Activated T-helper 17 cell treated with anti-CD3 and anti-CD28 coated beads, Interleukin-2, amount 50 U/mL, for 72 hours (primary cell): ENCODE data around the gene RSPRY1. TPM values are rescaled to one million over a fixed set of nuclear protein-coding genes. Genes with fewer than 3 reads are reported as not detected.

Experiments used
- ATAC-seq: fragments of 150-1000 bp; cut with Tn5 transposase; replicated peaks from 2 replicates; pipeline ENCODE4 v1.10.0; 2021; ENCODE audit warnings: mild to moderate bottlenecking, moderate library complexity
- H3K27ac Mint-ChIP-seq: one replicate; pipeline ENCODE4 v1.8.0; 2022; ENCODE audit warnings: mixed read lengths
- H3K27me3 Mint-ChIP-seq: one replicate; pipeline ENCODE4 v1.8.0; 2022; ENCODE audit warnings: mixed read lengths
- H3K36me3 Mint-ChIP-seq: one replicate; pipeline ENCODE4 v1.8.0; 2022; ENCODE audit warnings: low read depth, mild to moderate bottlenecking, mixed read lengths
- H3K4me1 Mint-ChIP-seq: one replicate; pipeline ENCODE4 v1.8.0; 2022; ENCODE audit warnings: mixed read lengths
- H3K4me3 Mint-ChIP-seq: one replicate; pipeline ENCODE4 v1.8.0; 2022; ENCODE audit warnings: mild to moderate bottlenecking, mixed read lengths
- H3K9me3 Mint-ChIP-seq: one replicate; pipeline ENCODE4 v1.8.0; 2022; ENCODE audit warnings: mixed read lengths
- total RNA-seq, 2 donors: library from RNA; stranded (reverse); gene quantifications; one replicate each; pipeline ENCODE4 v1.2.3, GENCODE V29; 2022

The RSPRY1 gene
- total RNA-seq, 2 donors from 2014 or later, result 34.1 to 37.4 TPM

DNA sequence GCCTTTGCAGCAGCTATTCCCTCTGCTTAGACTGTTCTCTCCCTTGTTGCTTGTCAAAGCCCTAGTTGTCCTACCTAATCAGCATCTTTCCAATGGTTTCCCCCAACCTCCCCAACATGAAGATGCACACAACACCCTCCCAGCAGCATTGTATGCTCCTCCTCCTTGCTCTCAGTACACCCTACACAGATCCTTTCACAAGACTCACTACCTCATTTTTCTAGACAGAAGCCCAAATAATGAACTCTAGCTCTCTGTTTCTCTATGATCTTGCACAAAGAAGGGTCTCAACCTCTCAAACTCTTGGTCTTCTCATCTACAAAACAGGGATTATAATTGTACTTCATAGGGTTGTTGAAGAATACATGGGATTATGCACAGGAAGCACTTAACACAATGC is 19.7 kb upstream of the RSPRY1 start:
- Mint-ChIP-seq H3K4me1 (peaks cover 5% of the 10 kb centered on the region), H3K4me3 (no peak overlapping the region), H3K27me3 (no peaks in the 10 kb centered on the region), H3K27ac (no peak overlapping the region), H3K9me3 (no peaks in the 10 kb centered on the region), H3K36me3 (peaks cover 96% of the 10 kb centered on the region)
- ATAC-seq, result no peak

DNA sequence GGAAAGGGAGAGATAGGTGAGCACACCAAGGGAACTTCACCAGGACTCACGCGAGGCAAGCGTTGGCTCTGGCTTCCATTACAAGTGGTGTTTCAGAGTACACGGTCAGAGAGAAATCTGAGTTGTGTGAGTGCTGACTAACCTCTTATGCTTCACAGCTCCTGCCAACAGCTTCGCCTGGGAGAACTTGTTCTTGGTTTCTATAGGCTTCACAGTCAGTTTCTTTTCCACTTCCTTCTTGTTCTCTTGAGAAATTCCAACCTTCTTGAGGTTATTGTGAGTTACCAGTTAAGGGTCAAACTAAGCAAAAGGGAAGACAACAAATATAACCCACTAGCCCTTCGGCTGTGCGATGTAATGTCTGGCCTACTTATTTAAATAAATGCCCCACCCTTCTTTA is 19.2 kb upstream of the RSPRY1 start:
- ATAC-seq, result no peak
- peaks cover 96% of the 10 kb centered on the region for H3K36me3 Mint-ChIP-seq
- peaks cover 5% of the 10 kb centered on the region for H3K4me1 Mint-ChIP-seq
- no peaks in the 10 kb centered on the region for H3K27me3 Mint-ChIP-seq
- no peaks in the 10 kb centered on the region for H3K9me3 Mint-ChIP-seq
- no peak overlapping the region for H3K4me3 Mint-ChIP-seq
- H3K27ac Mint-ChIP-seq, result no peak overlapping the region

DNA sequence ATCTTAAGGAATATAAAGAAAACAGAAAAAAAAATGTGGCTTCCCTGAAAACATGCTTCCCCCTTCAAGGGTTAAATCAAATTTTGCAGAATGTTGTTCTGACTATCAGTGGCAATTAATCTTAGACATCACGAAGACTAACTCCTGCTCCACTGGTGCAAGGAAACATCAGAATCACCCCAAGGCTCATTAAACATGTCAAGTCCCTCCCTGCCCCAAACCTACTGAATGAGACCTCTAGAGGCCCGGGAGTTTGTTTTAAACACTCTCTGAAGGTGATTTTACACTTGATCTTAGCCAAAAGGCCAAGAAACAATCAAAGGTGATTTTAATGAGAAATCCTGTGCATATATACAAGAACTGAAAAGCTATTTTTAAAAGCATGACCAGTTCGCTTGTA is 18.6 kb upstream of the RSPRY1 start:
- ATAC-seq, result no peak
- Mint-ChIP-seq H3K9me3 (no peaks in the 10 kb centered on the region), H3K36me3 (peaks cover 96% of the 10 kb centered on the region), H3K4me1 (peaks cover 5% of the 10 kb centered on the region), H3K27ac (no peak overlapping the region), H3K27me3 (no peaks in the 10 kb centered on the region), H3K4me3 (no peak overlapping the region)

DNA sequence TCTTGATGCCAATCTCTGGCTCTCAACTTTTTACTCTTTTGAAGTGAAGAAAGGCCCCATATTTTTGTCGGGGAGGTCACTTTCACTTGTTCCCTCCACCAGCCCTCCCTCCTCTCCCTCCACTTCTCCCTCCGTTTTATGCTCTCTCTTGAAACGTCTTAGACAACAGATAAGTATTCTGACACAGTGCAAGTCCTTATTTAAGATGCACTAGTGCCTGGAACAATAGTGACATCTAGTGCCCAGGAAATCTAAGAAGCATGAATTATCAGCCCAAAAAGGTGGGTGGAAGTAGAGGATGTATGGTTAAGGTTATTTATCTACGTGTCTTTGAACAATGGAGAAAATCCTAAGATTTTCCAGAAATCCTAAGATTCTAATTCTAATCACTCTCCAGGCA is 18.2 kb upstream of the RSPRY1 start:
- peaks cover 96% of the 10 kb centered on the region for H3K36me3 Mint-ChIP-seq
- no peak overlapping the region for H3K27ac Mint-ChIP-seq
- peak; percentile 53 for ATAC-seq
- no peak overlapping the region for H3K4me3 Mint-ChIP-seq
- H3K4me1 Mint-ChIP-seq, result peaks cover 5% of the 10 kb centered on the region
- H3K27me3 Mint-ChIP-seq, result no peaks in the 10 kb centered on the region
- H3K9me3 Mint-ChIP-seq, result no peaks in the 10 kb centered on the region

DNA sequence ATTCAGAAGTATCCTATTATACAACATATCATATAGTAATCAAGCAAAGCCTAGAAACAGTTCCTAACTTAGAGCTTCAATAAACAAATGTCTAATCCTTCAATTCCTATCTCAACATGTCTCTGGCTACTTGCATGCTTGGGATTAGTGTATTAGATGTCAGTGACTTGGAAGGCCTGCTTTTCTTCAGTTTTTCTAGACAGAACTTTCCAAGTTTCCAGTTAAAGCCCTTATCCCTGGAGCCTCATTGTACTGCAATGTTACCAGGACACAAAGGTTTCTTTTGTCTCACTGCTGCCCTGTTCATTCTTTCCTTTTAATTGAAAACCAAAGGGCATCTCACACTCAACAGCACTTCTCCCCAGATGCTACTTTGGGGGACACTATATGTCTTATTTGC is 16.8 kb upstream of the RSPRY1 start:
- no peak overlapping the region for H3K27ac Mint-ChIP-seq
- H3K36me3 Mint-ChIP-seq, result peaks cover 96% of the 10 kb centered on the region

DNA sequence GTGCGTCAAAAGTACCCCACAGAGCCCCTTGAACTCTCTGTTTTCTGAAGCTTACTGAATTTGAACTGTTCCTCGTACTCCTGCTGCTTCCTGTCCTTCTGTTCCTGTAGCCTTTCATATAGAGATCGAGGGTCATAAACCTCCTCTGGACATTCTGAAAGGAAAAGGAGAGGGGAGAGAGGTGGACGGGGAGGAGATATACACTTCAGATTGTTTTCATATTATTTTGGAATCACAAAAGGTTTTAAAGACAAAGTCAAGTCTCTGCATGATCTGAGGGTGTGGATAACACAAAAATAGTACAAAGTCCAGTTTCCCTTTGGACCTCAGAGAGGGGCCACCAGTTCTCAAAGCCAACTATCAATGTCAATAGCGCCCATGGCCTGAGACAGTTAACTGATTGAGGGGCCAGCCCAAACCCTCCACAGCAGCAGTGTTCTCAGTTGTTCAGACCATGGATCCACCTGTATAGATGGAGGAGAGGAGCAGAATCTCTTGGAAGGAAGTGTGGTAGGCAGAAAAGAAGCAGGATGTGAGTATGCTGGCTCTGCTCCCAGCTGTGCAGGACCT is 13.3 kb upstream of the RSPRY1 start:
- Mint-ChIP-seq H3K27ac (no peak overlapping the region), H3K9me3 (no peaks in the 10 kb centered on the region), H3K27me3 (no peaks in the 10 kb centered on the region), H3K4me3 (no peak overlapping the region), H3K36me3 (peaks cover 65% of the 10 kb centered on the region), H3K4me1 (no peaks in the 10 kb centered on the region)
- no peak for ATAC-seq

More for the DNA sequence above, 16.8 kb upstream of the RSPRY1 start:
- Mint-ChIP-seq H3K4me3 (no peak overlapping the region), H3K4me1 (peaks cover 5% of the 10 kb centered on the region), H3K27me3 (no peaks in the 10 kb centered on the region), H3K9me3 (no peaks in the 10 kb centered on the region)
- ATAC-seq, result no peak

DNA sequence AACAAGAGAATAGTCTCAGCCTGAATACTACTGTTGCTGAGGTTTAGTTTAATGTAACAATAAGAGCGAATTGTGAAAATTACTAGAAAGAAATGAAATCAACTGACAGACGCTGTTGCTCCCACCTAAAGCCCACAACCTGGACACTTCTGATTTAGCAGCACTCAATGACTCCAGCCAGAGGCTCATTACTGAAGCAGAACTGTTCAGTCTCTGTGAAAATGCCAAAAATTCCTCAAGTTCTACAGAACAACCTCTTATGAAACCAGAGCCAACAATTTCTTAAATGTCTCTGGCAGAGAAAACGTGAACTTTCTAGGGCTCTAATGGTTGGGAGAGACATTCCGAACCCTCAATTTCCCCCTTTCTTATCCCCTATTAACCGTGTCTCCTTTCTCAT is 10.2 kb upstream of the RSPRY1 start:
- Mint-ChIP-seq H3K4me3 (no peak overlapping the region), H3K4me1 (no peaks in the 10 kb centered on the region), H3K27me3 (no peaks in the 10 kb centered on the region), H3K27ac (peak overlapping the region; percentile 12), H3K9me3 (no peaks in the 10 kb centered on the region), H3K36me3 (peaks cover 39% of the 10 kb centered on the region)
- no peak for ATAC-seq

DNA sequence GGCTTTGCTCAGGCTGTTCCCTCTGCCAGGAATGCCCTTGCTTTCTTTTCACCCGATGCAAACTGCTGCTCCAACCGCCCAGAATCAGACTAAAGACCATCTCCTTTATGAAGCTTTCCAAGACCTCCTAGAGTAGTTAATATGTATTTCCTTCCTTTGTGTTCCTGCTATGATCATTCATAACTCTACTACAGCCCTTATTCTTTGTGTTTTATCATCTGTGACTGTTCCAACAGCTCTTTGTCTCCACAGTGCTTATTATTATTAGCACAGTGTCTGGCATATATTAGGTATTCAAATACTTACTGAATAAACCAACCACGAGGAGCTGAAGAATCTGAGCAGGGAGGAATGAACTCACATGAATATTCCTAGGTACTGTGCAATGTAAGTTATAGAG is 7.9 kb upstream of the RSPRY1 start:
- ATAC-seq, result no peak
- H3K9me3 Mint-ChIP-seq, result no peaks in the 10 kb centered on the region
- H3K4me3 Mint-ChIP-seq, result no peak overlapping the region
- H3K27ac Mint-ChIP-seq, result peak overlapping the region; percentile 15
- peaks cover 16% of the 10 kb centered on the region for H3K36me3 Mint-ChIP-seq
- H3K27me3 Mint-ChIP-seq, result no peaks in the 10 kb centered on the region
- H3K4me1 Mint-ChIP-seq, result no peaks in the 10 kb centered on the region

DNA sequence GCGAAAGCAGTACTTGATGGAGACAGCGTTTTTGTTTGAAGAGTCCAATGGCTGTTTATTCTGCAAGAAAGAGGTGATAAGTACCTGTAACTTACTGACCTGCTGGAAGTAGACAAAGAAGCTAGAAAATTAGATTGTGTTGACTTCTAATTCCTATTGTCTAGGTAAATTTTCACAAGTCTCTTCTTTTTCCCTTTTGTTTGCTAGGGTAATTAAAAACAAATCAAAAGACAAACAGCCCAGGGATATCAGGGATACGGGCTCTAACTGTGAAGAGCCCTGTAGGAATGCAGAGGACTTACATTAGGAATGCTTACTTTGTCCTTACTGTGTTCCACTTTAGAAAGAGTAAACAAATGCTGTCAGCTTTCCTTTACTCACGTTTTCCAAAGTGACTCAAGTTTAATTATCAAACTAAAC is 7.3 kb upstream of the RSPRY1 start:
- Mint-ChIP-seq H3K27me3 (no peaks in the 10 kb centered on the region), H3K4me1 (no peaks in the 10 kb centered on the region), H3K9me3 (no peaks in the 10 kb centered on the region), H3K36me3 (peaks cover 10% of the 10 kb centered on the region), H3K4me3 (no peak overlapping the region), H3K27ac (no peak overlapping the region)
- ATAC-seq, result no peak

DNA sequence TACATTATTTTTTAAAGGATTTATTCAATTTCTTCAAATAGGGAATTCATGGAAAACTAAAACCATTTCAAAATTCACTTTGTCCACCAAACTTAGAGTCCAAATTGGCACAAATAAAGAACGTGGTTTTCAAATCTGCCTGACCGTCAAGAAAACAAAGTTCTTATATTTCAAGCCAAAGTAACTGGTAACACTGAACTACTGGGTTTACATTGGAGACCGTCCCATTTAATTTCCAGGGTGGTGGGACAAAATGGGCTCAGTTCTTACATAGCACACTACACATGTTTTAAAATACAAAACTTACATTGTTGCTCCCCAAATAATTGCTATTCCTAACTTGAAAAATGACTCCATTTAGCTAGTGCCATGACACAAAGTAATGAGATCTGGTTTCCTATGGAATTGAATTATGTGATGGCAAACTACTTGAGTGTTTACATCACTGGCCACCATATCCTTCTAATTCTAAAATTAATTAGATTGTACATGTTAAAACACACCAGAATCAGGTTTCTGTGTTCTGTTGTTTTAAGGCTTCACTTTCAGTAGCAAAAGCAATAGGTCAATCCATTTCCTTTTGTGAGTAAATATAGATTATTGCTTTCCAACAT is 6.8 kb upstream of the RSPRY1 start:
- peaks cover 4% of the 10 kb centered on the region for H3K36me3 Mint-ChIP-seq
- no peak overlapping the region for H3K4me3 Mint-ChIP-seq
- no peak for ATAC-seq
- H3K4me1 Mint-ChIP-seq, result no peaks in the 10 kb centered on the region
- no peaks in the 10 kb centered on the region for H3K9me3 Mint-ChIP-seq
- no peaks in the 10 kb centered on the region for H3K27me3 Mint-ChIP-seq
- no peak overlapping the region for H3K27ac Mint-ChIP-seq

DNA sequence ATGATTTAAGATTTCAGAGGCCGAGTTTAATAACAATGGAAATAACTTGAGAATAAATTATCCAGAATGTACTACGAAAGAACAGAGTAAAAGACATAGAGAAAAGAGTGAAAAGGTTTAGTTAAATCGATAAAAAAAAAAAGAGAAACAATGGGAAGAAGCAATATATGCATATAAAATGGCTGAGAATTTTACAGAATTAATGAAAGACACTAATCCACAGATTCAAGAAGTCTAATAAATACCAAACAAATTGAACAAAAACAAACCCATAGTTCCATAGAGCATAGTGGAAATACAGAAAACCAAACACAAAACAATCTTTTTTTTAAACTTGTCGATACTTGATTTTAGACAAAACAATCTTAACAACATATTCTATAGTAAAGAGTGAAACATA is 2.0 kb upstream of the RSPRY1 start:
- H3K4me1 Mint-ChIP-seq, result peaks cover 15% of the 10 kb centered on the region
- no peak for ATAC-seq
- peak overlapping the region; percentile 97 for H3K4me3 Mint-ChIP-seq

DNA sequence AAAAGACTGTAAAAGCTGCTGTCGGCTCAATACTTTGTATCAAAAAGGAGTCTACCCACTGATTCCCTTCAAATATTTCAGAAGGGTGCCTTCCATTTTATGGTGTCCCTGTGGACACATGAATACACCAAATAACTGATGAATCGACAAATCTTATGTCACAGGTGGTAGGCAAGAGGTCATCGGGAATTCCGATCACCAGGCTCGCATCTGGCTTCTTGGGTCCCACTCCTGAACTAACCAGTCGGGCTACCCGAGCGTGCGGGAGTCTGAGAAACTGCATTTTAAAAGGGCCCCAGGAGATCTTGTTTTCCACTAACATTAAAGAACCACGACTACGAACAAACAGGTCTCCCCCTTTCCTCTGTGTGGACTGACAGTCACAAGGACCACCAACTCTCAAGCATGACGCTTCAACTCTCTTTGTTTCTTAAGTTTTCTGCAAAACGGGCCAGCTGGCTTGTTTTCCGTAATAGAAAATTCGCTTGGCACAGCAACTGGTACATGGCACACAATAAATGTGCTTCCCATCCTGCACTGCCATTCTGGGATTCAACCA is 1.2 kb upstream of the RSPRY1 start:
- ATAC-seq, result no peak
- Mint-ChIP-seq H3K9me3 (no peaks in the 10 kb centered on the region), H3K4me1 (peaks cover 19% of the 10 kb centered on the region)

More for the DNA sequence above, 2.0 kb upstream of the RSPRY1 start:
- Mint-ChIP-seq H3K27me3 (no peaks in the 10 kb centered on the region), H3K27ac (no peak overlapping the region), H3K36me3 (peaks cover 16% of the 10 kb centered on the region), H3K9me3 (no peaks in the 10 kb centered on the region)

DNA sequence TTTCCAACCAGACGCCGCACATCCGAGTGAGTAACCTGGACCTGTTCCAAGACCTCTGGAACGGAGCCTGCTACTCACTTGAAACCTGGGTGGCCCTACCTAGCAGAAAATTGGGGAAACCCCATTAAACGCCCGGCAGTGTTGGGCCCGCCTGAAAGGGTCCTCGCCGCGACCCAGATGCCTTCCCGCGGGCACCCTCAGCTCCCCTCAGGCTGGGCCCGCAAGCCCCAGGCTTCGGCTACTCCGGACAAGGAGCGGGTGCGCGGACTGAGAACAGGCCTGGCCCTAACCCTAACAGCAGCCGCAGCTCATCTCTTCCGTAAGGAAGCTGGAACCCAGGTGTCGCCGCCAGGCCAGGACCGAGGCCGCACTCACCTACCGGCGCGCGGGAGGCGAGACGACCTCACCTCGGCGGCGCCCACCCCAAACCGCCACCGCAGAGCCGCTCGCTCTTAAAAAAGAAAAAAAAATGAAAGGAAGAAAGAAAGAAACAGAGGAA is 634 bp upstream of the RSPRY1 start:
- H3K36me3 Mint-ChIP-seq, result peaks cover 27% of the 10 kb centered on the region
- H3K4me1 Mint-ChIP-seq, result peaks cover 21% of the 10 kb centered on the region
- peak overlapping the region; percentile 97 for H3K4me3 Mint-ChIP-seq
- ATAC-seq, result peak; percentile 20
- no peaks in the 10 kb centered on the region for H3K9me3 Mint-ChIP-seq
- H3K27me3 Mint-ChIP-seq, result no peaks in the 10 kb centered on the region
- peak overlapping the region; percentile 95 for H3K27ac Mint-ChIP-seq

More for the DNA sequence above, 1.2 kb upstream of the RSPRY1 start:
- Mint-ChIP-seq H3K27ac (peak overlapping the region; percentile 95), H3K36me3 (peaks cover 24% of the 10 kb centered on the region), H3K4me3 (peak overlapping the region; percentile 97), H3K27me3 (no peaks in the 10 kb centered on the region)

DNA sequence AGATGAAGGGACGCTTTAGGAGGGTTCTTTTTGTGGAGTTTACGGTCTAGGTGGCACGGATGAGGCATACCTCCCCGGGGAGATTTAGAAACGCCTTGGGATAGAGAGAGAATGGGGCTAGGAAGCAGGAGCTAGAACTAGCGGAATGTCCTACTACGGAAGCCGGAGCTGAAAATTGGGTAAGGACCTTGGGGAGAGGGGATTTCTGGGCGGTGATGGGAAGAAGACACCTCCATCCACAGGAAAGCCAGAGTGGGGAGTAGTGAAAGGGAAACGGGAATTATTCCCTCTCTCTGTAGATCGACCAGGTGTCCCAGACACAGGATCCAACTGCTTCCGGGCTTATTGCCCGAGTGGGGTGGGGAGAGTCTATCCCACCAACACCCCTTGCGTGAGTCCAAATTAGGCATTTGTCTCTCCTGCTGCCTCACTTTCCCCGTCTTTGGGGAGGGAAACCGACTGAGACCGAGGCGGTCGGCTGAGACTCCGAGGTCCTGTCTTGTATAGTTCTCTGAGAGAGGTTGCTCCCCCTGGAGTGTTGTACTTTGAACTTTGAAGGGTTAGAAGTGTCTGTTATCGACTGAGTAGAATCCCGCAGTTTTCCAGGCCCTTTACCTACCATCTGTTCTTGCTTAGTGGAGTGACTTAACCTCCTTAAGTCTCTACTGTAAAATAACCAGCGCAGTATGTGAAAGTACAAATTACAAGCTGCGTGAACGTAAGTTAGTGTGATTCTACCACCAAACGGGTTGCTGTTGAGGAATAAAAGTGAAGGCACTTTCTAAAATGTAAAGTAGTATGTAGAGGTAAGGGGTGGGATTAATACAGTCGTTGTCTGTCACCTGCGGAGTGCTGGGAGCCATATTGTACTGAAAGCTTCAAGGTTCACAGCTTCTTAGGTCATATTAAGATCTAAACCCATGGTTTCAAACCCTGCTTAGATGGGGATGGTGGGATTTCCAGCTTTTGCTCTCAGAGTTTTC is 1.0 kb downstream of the RSPRY1 start:
- Mint-ChIP-seq H3K9me3 (no peaks in the 10 kb centered on the region), H3K27me3 (no peaks in the 10 kb centered on the region), H3K4me1 (peaks cover 21% of the 10 kb centered on the region), H3K4me3 (peak overlapping the region; percentile 97), H3K36me3 (peaks cover 27% of the 10 kb centered on the region), H3K27ac (peak overlapping the region; percentile 95)
- ATAC-seq, result no peak
